SHP77 (cell line): ENCODE measurements around the gene CHST4.
"Not testable (repeated sequence)": the region's sequence is repeated elsewhere in the genome, so short reads cannot be mapped to it uniquely, and the experiment has no call there.

ENCODE experiments used
- DNase-seq, 2 experiments: peaks; one replicate each; lab custom pipeline; 2025; lab: John Stamatoyannopoulos, UW

The CHST4 gene

GRCh38 chr16:71526111-71526631 is at the start of gene CHST4:
CHST4 (plus strand) TSS chr16:71526426; CDS start chr16:71536678, 10,252 bp downstream.
- no peak for DNase-seq

- DNase-seq = no peak
These were observed 49.6 kb upstream of the CHST4 start for GRCh38 chr16:71476457-71477124.

- peak; percentile 8 to 10 for DNase-seq
These were observed 46.8 kb upstream of the CHST4 start for GRCh38 chr16:71479420-71479819.

GRCh38 chr16:71480956-71481355 is 45.3 kb upstream of the CHST4 start:
- no peak for DNase-seq

GRCh38 chr16:71482569-71482968 is 43.7 kb upstream of the CHST4 start:
- DNase-seq = no peak

- DNase-seq = peak; percentile 86 to 87
These were observed 42.0 kb upstream of the CHST4 start for GRCh38 chr16:71484006-71484893.

GRCh38 chr16:71489122-71489521 is 37.1 kb upstream of the CHST4 start, which contains the start of gene ZNF19:
ZNF19 (minus strand) TSS chr16:71489324; CDS start chr16:71482114, 7,210 bp downstream.
- DNase-seq = no peak

- DNase-seq = no peak
These were observed 35.9 kb upstream of the CHST4 start for GRCh38 chr16:71490361-71490760.

GRCh38 chr16:71491054-71491453 is 35.2 kb upstream of the CHST4 start:
- no peak for DNase-seq

- DNase-seq = no peak
These were observed 33.4 kb upstream of the CHST4 start for GRCh38 chr16:71492786-71493185.

GRCh38 chr16:71493213-71493612 is 33.0 kb upstream of the CHST4 start:
- DNase-seq = no peak

GRCh38 chr16:71498031-71498430 is 28.2 kb upstream of the CHST4 start:
- DNase-seq = no peak

- DNase-seq = peak; percentile 41 to 61
These were observed 26.4 kb upstream of the CHST4 start for GRCh38 chr16:71499775-71500364.

GRCh38 chr16:71500964-71501363 is 25.3 kb upstream of the CHST4 start:
- no peak for DNase-seq

- no peak for DNase-seq
These were observed 24.7 kb upstream of the CHST4 start for GRCh38 chr16:71501547-71501946.

GRCh38 chr16:71504051-71504450 is 22.2 kb upstream of the CHST4 start:
- not testable (repeated sequence) for DNase-seq

GRCh38 chr16:71504901-71505300 is 21.3 kb upstream of the CHST4 start:
- no peak for DNase-seq

GRCh38 chr16:71507061-71507460 is 19.2 kb upstream of the CHST4 start:
- no peak for DNase-seq

- DNase-seq = no peak
These were observed 12.9 kb upstream of the CHST4 start for GRCh38 chr16:71513302-71513701.

GRCh38 chr16:71514476-71514875 is 11.8 kb upstream of the CHST4 start:
- no peak for DNase-seq

- DNase-seq = no peak
These were observed 11.2 kb upstream of the CHST4 start for GRCh38 chr16:71515026-71515425.

- no peak for DNase-seq
These were observed 5.7 kb upstream of the CHST4 start for GRCh38 chr16:71520550-71520949.
